ENCODE measurements around the gene TTC5.
A peak's percentile ranks its signal among the peaks of the same experiment; 100 is the strongest.
"Not testable (repeated sequence)": the region's sequence is repeated elsewhere in the genome, so short reads cannot be mapped to it uniquely, and the experiment has no call there.

Gene TTC5

GRCh38 chr14:20274062-20274461, 31.7 kb downstream of the TTC5 start:
- Histone ChIP-seq H3K4me3 (ENCODE audit: low read depth, low read length) (no peak overlapping the region), H4K91ac (ENCODE audit: low read depth, low read length) (no peak overlapping the region), H3K27me3 (ENCODE audit: insufficient read depth, low read length) (no peaks in the 10 kb centered on the region), H2BK120ac (ENCODE audit: insufficient read depth, low read length, poor library complexity) (no peak overlapping the region), H3K23ac (ENCODE audit: low read length) (no peak overlapping the region), H3K36me3 (ENCODE audit: control insufficient read depth in 1 of 2, insufficient read depth in 2 of 2, low read length in 2 of 2) (no peaks in the 10 kb centered on the region), H3K4ac (ENCODE audit: low read depth, low read length) (no peak overlapping the region), H2BK12ac (ENCODE audit: low read length) (no peak overlapping the region), H3K27ac (ENCODE audit: low read depth, low read length) (no peak overlapping the region), H2AK5ac (ENCODE audit: low read length) (no peak overlapping the region), H4K12ac (ENCODE audit: low read depth, low read length) (no peak overlapping the region), H3K79me2 (ENCODE audit: control insufficient read depth, insufficient read depth, low read length, poor library complexity) (no peaks in the 10 kb centered on the region), H3K4me1 (ENCODE audit: control insufficient read depth in 1 of 2, insufficient read depth in 2 of 2, low read length in 2 of 2) (no peaks in the 10 kb centered on the region), H3K18ac (ENCODE audit: low read length) (no peak overlapping the region), H2AFZ (ENCODE audit: insufficient read depth, low read length, poor library complexity) (no peak overlapping the region), H3K79me1 (ENCODE audit: low read length) (no peaks in the 10 kb centered on the region), H3K14ac (ENCODE audit: low read length) (no peak overlapping the region), H2BK5ac (ENCODE audit: low read depth, low read length, poor library complexity) (no peak overlapping the region), H3K9me3 (ENCODE audit: insufficient read depth, low read depth, low read length) (peaks cover 12% of the 10 kb centered on the region), H4K8ac (ENCODE audit: low read depth, low read length) (no peak overlapping the region), H3K9ac (ENCODE audit: low read length) (no peak overlapping the region), H3K4me2 (ENCODE audit: low read length) (no peak overlapping the region)
- no CpG with 5 or more reads among the region's 2 CpGs for WGBS (ENCODE audit: extremely low coverage, insufficient coverage, insufficient read length)
- DNase-seq, result no peak

- not testable (repeated sequence) for H2AFZ ChIP-seq (ENCODE audit: insufficient read depth, low read length, poor library complexity); H3K27me3 ChIP-seq (ENCODE audit: insufficient read depth, low read length); H2BK5ac ChIP-seq (ENCODE audit: low read depth, low read length, poor library complexity); H3K27ac ChIP-seq (ENCODE audit: low read depth, low read length); H3K36me3 ChIP-seq (ENCODE audit: control insufficient read depth in 1 of 2, insufficient read depth in 2 of 2, low read length in 2 of 2); H4K91ac ChIP-seq (ENCODE audit: low read depth, low read length); H3K14ac ChIP-seq (ENCODE audit: low read length); H3K9ac ChIP-seq (ENCODE audit: low read length); H3K4ac ChIP-seq (ENCODE audit: low read depth, low read length); H3K4me1 ChIP-seq (ENCODE audit: control insufficient read depth in 1 of 2, insufficient read depth in 2 of 2, low read length in 2 of 2); H3K4me2 ChIP-seq (ENCODE audit: low read length); H3K4me3 ChIP-seq (ENCODE audit: low read depth, low read length); DNase-seq; H3K79me2 ChIP-seq (ENCODE audit: control insufficient read depth, insufficient read depth, low read length, poor library complexity); H2BK12ac ChIP-seq (ENCODE audit: low read length); H3K9me3 ChIP-seq (ENCODE audit: insufficient read depth, low read depth, low read length); H4K12ac ChIP-seq (ENCODE audit: low read depth, low read length); H4K8ac ChIP-seq (ENCODE audit: low read depth, low read length); H3K23ac ChIP-seq (ENCODE audit: low read length); H2BK120ac ChIP-seq (ENCODE audit: insufficient read depth, low read length, poor library complexity); H2AK5ac ChIP-seq (ENCODE audit: low read length); H3K18ac ChIP-seq (ENCODE audit: low read length); H3K79me1 ChIP-seq (ENCODE audit: low read length)
- no CpG with 5 or more reads among the region's 5 CpGs for WGBS (ENCODE audit: extremely low coverage, insufficient coverage, insufficient read length)
Observed at GRCh38 chr14:20264361-20264760, 41.4 kb downstream of the TTC5 start.

GRCh38 chr14:20262642-20263128, 43.1 kb downstream of the TTC5 start:
- Histone ChIP-seq H3K79me2 (ENCODE audit: control insufficient read depth, insufficient read depth, low read length, poor library complexity) (no peaks in the 10 kb centered on the region), H2BK120ac (ENCODE audit: insufficient read depth, low read length, poor library complexity) (no peak overlapping the region), H2AFZ (ENCODE audit: insufficient read depth, low read length, poor library complexity) (no peak overlapping the region), H4K91ac (ENCODE audit: low read depth, low read length) (no peak overlapping the region), H4K12ac (ENCODE audit: low read depth, low read length) (no peak overlapping the region), H3K23ac (ENCODE audit: low read length) (no peak overlapping the region), H3K4me2 (ENCODE audit: low read length) (no peak overlapping the region), H3K18ac (ENCODE audit: low read length) (no peak overlapping the region), H3K27ac (ENCODE audit: low read depth, low read length) (no peak overlapping the region), H2AK5ac (ENCODE audit: low read length) (no peak overlapping the region), H3K9me3 (ENCODE audit: insufficient read depth, low read depth, low read length) (peaks cover 2% of the 10 kb centered on the region), H3K9ac (ENCODE audit: low read length) (no peak overlapping the region), H3K79me1 (ENCODE audit: low read length) (no peaks in the 10 kb centered on the region), H4K8ac (ENCODE audit: low read depth, low read length) (no peak overlapping the region), H3K36me3 (ENCODE audit: control insufficient read depth in 1 of 2, insufficient read depth in 2 of 2, low read length in 2 of 2) (no peaks in the 10 kb centered on the region), H3K27me3 (ENCODE audit: insufficient read depth, low read length) (no peaks in the 10 kb centered on the region), H3K4me3 (ENCODE audit: low read depth, low read length) (no peak overlapping the region), H3K4me1 (ENCODE audit: control insufficient read depth in 1 of 2, insufficient read depth in 2 of 2, low read length in 2 of 2) (no peaks in the 10 kb centered on the region), H3K4ac (ENCODE audit: low read depth, low read length) (no peak overlapping the region), H2BK5ac (ENCODE audit: low read depth, low read length, poor library complexity) (no peak overlapping the region), H3K14ac (ENCODE audit: low read length) (no peak overlapping the region), H2BK12ac (ENCODE audit: low read length) (no peak overlapping the region)
- DNase-seq, result no peak
- no CpG with 5 or more reads among the region's 3 CpGs for WGBS (ENCODE audit: extremely low coverage, insufficient coverage, insufficient read length)

- Histone ChIP-seq H3K4ac (ENCODE audit: low read depth, low read length) (no peak overlapping the region), H2AK5ac (ENCODE audit: low read length) (no peak overlapping the region), H4K91ac (ENCODE audit: low read depth, low read length) (no peak overlapping the region), H3K9me3 (ENCODE audit: insufficient read depth, low read depth, low read length) (peaks cover 10% of the 10 kb centered on the region), H3K4me2 (ENCODE audit: low read length) (no peak overlapping the region), H3K27me3 (ENCODE audit: insufficient read depth, low read length) (no peaks in the 10 kb centered on the region), H4K8ac (ENCODE audit: low read depth, low read length) (no peak overlapping the region), H3K27ac (ENCODE audit: low read depth, low read length) (no peak overlapping the region), H3K79me2 (ENCODE audit: control insufficient read depth, insufficient read depth, low read length, poor library complexity) (no peaks in the 10 kb centered on the region), H3K36me3 (ENCODE audit: control insufficient read depth in 1 of 2, insufficient read depth in 2 of 2, low read length in 2 of 2) (no peaks in the 10 kb centered on the region), H2BK12ac (ENCODE audit: low read length) (no peak overlapping the region), H2BK5ac (ENCODE audit: low read depth, low read length, poor library complexity) (no peak overlapping the region), H3K23ac (ENCODE audit: low read length) (no peak overlapping the region), H3K18ac (ENCODE audit: low read length) (no peak overlapping the region), H3K4me1 (ENCODE audit: control insufficient read depth in 1 of 2, insufficient read depth in 2 of 2, low read length in 2 of 2) (no peaks in the 10 kb centered on the region), H2BK120ac (ENCODE audit: insufficient read depth, low read length, poor library complexity) (no peak overlapping the region), H3K79me1 (ENCODE audit: low read length) (no peaks in the 10 kb centered on the region), H4K12ac (ENCODE audit: low read depth, low read length) (no peak overlapping the region), H3K9ac (ENCODE audit: low read length) (no peak overlapping the region), H3K4me3 (ENCODE audit: low read depth, low read length) (no peak overlapping the region), H2AFZ (ENCODE audit: insufficient read depth, low read length, poor library complexity) (no peak overlapping the region), H3K14ac (ENCODE audit: low read length) (no peak overlapping the region)
- no CpG with 5 or more reads among the region's 3 CpGs for WGBS (ENCODE audit: extremely low coverage, insufficient coverage, insufficient read length)
- peak in 1 of 2 donors; percentile 55 for DNase-seq
Observed at GRCh38 chr14:20247646-20248246, 58.0 kb downstream of the TTC5 start.
